GM18519 (cell line): Measurements from ENCODE around the gene ARID3A.

Source experiments
- ATAC-seq: cut with Tn5 transposase; IDR thresholded peaks from one replicate; pipeline ENCODE4 v1.9.1; 2021; ENCODE audit warnings: mild to moderate bottlenecking, moderate library complexity; ENCODE audit not compliant: unreplicated experiment, low FRiP score

Gene ARID3A

GRCh38 chr19:958967-959855, 33.4 kb downstream of the ARID3A start:
- ATAC-seq: no peak

DNA sequence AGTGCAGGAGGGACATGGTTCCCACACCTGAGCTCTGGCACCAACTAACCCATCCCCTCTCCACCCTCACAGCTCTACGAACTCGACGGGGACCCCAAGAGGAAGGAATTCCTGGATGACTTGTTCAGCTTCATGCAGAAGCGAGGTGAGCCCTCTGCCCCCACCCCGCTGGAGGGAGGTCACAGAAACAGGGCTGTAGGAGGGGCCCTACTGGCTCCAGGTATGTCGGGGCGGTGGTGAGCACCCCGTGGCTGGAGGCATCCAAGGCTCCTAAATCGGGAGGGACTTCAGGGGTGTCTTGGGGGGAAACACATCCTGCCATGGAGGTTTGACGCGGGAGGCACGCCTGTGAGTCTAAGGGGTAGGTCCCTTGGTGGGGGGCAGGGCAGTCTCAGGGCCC, 34.2 kb downstream of the ARID3A start:
- ATAC-seq: no peak

- no peak for ATAC-seq
Measured at GRCh38 chr19:960601-960938, 34.7 kb downstream of the ARID3A start.

DNA sequence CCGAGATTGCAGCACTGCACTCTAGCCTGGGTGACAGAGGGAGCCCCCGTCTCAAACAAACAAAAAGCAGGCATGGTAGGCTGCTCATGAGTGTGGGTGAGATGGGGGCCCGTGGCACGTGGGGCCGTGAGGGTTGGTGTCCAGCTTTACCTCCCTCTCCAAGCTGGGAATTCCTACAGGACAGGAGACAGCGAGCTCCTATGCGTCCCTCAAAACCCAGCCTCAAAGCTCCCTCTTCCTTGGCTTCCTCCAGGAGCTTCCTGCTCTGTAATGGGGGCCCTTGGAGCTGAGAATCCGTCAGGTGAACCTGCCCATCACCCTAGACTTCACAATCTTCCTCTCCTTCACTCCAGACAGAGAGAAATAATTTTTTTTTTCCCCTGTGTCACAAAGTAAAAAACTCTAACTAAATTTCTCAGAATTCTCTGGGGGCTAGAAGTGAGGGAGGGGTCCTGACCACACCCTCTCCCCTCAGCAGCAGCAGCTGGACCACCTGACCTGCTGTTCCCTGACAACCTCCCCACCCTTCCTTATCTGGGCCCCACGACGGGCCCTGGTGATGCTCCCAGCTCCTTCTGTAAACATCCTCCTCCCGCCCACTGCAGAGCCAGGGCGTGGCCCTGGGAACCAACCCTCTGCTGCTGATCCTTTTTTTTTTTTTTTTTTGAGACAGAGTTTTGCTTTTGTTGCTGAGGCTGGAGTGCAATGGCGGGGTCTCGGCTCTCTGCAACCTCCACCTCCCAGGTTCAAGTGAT, 36.2 kb downstream of the ARID3A start:
- ATAC-seq: no peak

- no peak for ATAC-seq
Measured at GRCh38 chr19:962683-963400, 37.0 kb downstream of the ARID3A start.

DNA sequence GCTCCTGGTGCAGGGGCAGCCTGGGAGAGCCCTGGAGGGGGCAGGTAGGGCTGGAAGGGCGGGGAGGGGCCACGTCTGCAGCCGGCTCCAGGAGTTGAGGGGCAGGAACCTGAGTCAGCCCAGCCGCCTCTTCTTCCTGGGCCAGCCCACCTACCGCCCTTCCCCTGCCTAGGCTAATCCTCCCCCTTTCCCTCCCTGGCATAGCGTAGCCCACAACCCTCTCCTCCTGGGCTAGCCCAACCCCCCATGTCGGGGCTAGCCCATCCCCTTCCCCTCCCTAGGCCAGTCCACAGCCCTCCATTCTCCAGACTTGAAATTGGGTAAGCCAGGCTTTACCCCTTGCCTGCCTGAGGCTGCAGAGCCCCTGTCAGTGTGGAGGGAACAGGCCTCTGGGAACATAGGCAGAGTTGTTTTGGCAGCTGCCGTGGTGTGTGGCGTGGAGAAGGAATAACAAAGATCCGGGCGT, 37.7 kb downstream of the ARID3A start:
- ATAC-seq: no peak

DNA sequence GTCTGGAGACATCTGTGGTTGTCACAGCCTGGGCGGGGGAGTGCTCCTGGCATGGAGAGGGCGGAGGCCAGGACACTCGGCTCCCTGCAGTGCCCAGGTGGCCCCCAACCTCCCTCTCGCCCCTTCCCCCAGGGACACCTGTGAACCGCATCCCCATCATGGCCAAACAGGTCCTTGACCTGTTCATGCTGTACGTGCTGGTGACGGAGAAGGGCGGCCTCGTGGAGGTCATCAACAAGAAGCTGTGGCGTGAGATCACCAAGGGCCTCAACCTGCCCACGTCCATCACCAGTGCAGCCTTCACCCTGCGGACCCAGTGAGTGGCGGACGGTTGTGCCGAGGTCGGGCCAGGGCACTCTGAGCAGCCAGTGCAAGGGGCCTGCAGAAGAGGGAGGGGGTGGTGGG, 38.3 kb downstream of the ARID3A start:
- ATAC-seq: no peak

DNA sequence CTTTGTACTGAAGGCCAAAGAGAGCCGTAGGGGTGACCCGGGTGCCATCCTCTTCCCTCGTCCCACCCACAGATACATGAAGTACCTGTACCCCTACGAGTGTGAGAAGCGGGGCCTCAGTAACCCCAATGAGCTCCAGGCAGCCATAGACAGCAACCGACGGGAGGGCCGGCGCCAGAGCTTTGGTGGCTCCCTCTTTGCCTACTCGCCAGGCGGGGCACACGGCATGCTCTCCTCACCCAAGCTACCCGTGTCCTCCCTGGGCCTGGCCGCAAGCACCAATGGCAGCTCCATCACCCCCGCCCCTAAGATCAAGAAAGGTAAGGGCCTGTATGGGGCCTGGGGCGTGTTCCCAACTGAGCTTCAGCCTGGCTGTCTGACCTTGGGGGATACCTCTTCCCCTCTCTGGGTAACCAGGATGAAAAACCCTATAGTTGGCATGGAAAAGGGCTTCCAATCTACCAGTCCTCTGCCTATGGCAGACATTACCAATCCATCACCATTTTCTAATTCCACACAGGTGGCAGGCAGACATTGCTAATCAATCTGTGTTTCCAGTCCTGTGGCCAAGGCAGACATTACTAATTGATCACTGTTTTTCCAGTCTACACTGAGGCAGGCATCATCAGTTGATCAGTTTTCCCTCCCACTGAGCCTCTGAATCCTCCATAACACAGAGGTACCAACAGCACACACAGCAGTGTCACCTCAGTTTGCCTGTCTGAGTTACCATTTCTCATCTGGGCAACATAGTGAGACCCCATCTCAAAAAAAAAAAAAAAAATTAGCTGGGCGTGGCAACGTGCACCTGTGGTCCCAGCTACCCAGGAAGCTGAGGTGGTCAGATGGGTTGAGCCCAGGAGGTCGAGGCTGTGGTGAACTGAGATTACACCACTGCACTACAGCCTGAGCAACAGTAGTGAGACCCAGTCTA, 39.2 kb downstream of the ARID3A start:
- ATAC-seq: no peak

DNA sequence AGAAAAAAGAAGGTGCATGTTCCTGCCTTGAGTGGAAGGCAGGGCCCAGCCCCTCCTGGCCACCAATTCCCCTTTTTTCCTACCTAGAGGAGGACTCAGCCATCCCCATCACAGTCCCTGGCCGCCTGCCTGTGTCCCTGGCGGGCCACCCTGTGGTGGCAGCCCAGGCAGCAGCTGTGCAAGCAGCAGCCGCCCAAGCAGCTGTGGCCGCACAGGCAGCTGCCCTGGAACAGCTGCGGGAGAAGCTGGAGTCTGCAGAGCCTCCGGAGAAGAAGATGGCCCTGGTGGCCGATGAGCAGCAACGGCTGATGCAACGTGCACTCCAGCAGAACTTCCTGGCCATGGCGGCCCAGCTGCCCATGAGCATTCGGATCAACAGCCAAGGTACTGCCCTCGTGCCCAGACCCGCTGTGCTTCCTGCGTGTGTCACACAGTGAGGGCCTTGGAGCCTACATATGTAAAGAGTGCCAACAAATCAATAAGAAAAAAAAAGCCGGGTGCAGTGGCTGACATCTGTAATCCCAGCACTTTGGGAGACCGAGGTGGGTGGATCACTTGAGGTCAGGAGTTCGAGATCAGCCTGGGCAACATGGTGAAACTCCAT, 40.8 kb downstream of the ARID3A start:
- ATAC-seq: no peak

DNA sequence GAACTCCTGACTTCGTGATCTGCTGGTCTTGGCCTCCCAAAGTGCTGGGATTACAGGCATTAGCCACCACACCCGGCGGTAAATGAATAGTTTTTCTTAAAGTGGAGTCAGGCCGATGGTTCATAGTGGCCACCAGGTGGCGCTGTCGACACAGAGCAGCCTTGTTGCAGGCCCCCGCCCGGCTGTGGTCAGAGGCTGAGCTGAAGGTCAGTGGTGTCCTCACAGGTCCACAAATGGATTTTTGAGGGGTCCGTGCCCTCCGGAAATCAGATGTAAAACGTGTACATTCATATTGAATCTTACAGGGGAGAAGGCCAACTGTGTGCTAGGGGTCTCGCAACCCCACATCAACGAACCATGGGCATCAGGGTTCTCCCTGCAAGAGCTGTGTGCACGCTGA, 44.9 kb downstream of the ARID3A start:
- no peak for ATAC-seq

- ATAC-seq: no peak
Measured at GRCh38 chr19:971795-972194, 46.0 kb downstream of the ARID3A start.

- ATAC-seq: no peak
Measured at GRCh38 chr19:972281-972680, 46.4 kb downstream of the ARID3A start.

- ATAC-seq: no peak
Measured at GRCh38 chr19:973726-974563, 48.1 kb downstream of the ARID3A start.

GRCh38 chr19:974564-975257, 48.9 kb downstream of the ARID3A start:
- ATAC-seq: no peak

DNA sequence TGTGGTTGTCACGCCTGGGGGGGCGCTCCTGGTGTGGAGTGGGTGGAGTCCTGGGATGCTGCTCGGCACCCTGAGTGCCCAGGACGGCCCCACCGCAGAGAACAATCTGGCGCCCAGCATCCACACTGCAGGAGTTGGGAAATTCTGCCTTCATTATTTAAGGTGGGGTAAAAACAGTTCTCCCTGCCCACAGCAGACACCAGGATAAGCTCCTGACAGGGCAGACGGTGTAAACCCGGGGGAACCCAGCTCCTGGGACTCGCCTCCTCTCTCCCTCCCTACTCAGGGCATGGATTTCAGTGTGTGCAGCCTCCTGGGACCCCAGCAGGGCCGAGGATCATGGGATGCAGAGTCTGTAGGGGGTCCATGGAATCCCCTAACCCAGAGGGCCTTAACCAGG, 50.6 kb downstream of the ARID3A start:
- ATAC-seq: no peak

DNA sequence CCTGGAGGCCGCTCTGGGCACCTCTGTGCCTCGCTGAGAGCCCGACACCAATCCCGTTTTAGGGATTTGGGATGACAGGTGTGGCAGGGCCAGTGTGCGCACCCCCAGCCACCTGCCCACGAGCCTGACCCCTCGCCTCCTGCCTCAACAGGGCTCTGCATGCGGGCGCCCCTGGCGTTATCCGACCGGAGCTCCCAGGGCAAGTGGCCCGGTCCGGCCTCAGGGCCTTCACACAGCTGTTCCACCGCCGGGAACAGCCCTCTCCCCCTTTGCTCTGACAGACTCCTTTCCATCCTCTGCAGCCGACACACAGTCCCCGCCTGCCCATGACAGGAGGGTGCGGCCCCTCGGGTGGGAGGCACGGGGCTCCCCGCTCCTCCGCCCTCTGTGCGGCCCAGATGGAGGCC, 51.2 kb downstream of the ARID3A start:
- no peak for ATAC-seq

- ATAC-seq: no peak
Measured at GRCh38 chr19:979318-979741, 53.5 kb downstream of the ARID3A start.
